HG03571 (cell line): ENCODE measurements around the gene C7orf57.

Source experiments
- ATAC-seq: cut with Tn5 transposase; IDR thresholded peaks from one replicate; pipeline ENCODE4 v1.9.1; 2021; ENCODE audit not compliant: unreplicated experiment

Gene C7orf57

GRCh38 chr7:48107926-48108472, 72.7 kb downstream of the C7orf57 start:
- no peak for ATAC-seq

GRCh38 chr7:48108959-48109847, 73.9 kb downstream of the C7orf57 start:
- ATAC-seq = no peak

DNA sequence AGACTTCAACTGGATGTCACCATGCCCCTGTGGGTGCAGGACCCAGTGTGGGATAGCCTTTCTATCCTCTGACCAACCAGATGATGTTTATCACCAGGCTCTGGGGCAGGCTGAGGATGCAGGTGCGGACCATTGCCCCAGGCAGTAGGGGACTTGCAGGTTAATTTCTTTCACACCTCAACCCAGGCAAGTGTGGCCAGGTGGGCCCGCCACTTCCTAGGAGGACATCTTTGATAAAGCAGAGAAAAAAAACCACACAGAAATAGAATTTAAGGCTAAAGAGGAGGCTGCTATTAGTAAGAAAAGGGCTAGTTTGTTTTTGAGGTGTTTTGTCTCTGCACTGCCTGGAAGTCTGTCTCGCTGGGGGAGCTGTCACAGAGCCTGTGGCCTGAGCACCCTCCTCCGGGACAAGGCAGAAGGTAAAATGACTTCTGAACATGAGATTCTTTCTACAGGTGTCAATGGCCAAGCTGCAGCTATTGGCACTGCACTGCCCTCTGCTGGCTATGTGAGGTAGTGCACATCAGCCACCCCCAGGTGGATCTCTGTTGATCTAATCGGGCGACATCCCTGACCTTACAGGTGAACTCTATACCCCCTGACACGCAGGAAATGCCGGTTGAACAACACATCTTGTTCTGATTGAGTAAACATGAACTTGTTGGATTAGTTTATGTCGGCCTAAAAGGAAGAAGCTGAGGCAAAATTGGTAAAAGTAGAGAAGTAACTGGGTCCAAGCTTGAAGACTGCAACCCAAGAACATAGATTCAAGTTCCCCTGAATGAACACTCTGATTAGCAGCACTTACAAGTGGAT, 74.7 kb downstream of the C7orf57 start:
- ATAC-seq = peak; percentile 83

- ATAC-seq = no peak
These were observed 75.5 kb downstream of the C7orf57 start for GRCh38 chr7:48110868-48111267.
